GM12874 (cell line): Measurements from ENCODE around the gene GDPD5.

Experiments used
- CTCF ChIP-seq: IDR thresholded peaks from 2 replicates; pipeline ENCODE4 v1.5.1; 2011; ENCODE audit warnings: low read depth, mild to moderate bottlenecking, control low read depth, low read length, moderate library complexity; ENCODE audit not compliant: insufficient read depth

Gene GDPD5

GRCh38 chr11:75505916-75506692 is 19.6 kb downstream of the GDPD5 start:
- TF ChIP-seq CTCF, result no peak

DNA sequence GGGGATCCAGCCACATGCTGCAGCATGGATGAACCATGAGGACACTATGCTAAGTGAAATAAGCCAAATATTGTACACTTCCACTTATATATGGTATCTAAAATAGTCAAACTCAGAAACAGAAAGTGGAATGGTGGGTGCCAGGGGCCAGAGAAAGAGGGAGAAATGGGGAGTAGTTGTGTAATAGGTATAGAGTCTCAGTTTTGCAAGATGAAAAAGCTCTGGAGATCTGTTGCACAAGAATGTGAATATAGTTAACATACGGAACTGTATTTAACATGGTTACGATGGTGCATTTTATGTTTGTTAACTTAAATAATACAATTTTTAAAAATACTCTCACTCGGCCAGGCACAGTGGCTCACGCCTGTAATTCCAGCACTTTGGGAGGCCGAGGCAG is 21.2 kb downstream of the GDPD5 start:
- TF ChIP-seq CTCF, result no peak

- no peak for TF ChIP-seq CTCF
These were observed 22.1 kb downstream of the GDPD5 start for GRCh38 chr11:75503531-75504099.

DNA sequence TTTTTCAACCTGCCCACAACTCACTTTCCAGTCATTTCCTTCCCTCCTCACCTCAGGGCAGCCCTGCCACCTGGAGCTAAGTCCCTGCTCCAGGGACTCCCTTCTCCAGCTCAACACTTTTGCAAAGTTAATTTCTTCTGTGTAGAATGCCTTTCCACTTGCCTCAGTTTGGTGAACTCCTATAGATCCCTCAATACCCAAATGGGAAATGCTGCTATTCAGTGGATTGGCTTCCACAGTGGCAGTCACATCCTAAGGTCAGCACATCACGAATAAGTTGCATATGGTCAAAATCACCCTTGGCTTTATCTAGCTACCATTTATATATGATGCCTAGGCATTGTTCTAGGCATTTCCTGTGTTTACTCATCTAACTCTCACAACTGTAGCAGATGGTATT is 23.6 kb downstream of the GDPD5 start:
- no peak for TF ChIP-seq CTCF

DNA sequence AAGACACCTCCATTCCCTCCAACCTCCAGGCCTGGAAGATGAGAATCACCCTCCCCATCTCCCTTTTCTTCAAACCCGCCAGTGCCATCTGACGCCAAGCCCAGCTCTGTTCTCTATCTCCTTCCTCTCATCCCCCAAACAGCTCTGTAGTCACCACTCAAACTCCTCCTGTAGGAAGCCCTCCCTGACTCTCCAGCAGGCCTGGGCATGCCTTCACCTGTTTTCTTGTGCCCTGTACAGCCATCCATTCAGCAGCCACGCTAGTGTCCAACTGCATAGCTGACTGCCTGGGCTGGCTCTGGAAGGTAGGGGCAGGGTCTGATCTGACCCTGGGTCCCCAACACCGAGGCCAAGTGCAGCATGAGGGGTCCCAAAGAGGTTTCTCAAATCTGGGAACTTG is 25.0 kb downstream of the GDPD5 start:
- no peak for TF ChIP-seq CTCF

DNA sequence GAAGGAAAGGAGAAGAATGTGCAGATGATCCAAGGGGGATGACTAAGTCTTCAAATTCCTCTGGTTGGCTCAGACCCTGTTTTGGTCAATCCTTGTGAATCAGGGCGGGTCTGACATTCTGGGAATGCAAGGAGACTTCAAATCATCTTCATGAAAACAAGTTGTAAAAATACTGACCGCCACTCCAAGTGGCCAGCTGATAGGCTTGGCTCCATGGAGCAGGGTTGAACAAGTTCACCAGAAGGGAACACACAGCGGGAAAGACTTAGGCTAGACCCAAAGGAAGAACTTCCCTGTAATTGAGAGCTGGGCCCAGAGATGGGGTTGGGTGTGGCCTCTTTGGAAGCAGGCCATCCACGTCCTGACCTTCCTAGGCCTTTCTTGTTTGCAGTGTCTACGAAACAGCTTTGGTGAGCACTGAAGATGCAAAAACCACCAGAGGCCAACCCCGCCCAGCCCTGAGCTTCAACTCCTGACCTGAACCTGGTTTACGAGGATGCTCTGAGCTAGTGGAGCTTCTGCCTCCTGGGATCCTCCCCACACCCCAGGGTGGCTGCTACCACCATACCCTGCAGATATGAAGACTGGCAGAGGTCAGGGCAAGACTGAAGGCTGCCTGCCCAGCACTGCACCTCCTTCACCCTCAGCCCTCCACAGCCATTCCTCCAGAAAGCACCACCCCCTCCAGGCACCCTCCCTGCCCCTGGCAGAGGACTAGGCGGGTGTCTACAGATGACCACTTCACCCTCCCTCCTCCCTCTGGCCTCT is 26.1 kb downstream of the GDPD5 start:
- no peak for TF ChIP-seq CTCF

GRCh38 chr11:75498556-75499255 is 27.0 kb downstream of the GDPD5 start:
- TF ChIP-seq CTCF, result no peak
